Panc1 (cell line): ENCODE data around the gene GDF15. TPM values are rescaled to one million over a fixed set of nuclear protein-coding genes. Genes with fewer than 3 reads are reported as not detected.

Experiments used
- ATAC-seq: fragments of 200-7000 bp; cut with Tn5 transposase; 2 replicates; pipeline ENCODE4 v1.9.1; 2020; ENCODE audit warnings: mild to moderate bottlenecking, moderate library complexity
- BruUV-seq: library from RNA; stranded (reverse); fragments of 400-500 nt; replicated peaks from 2 replicates; lab custom pipeline; 2021; lab: Mats Ljungman, UMichigan
- CTCF ChIA-PET: fragments of 300-600 bp; sonication (Branson Sonifier 250); formaldehyde crosslinking; loops from one replicate; lab custom pipeline; 2022; ENCODE audit warnings: antibody characterized with exemption; lab: Charles Lee
- POLR2A ChIA-PET: fragments of 300-600 bp; sonication (Branson Sonifier 250); formaldehyde crosslinking; loops from one replicate; lab custom pipeline; 2022; ENCODE audit warnings: antibody characterized with exemption; lab: Charles Lee
- DNase-seq: peaks from one replicate; pipeline ENCODE4 v3.0.0-alpha.2; 2010; ENCODE audit warnings: low read depth, low spot score
- H3K27ac ChIP-seq: 2 replicates; pipeline ENCODE4 v1.5.1; 2011; ENCODE audit warnings: mild to moderate bottlenecking, low read length, inconsistent platforms
- H3K27me3 ChIP-seq: fragments of 200-500 bp; sonication (Bioruptor generic); 2 replicates; pipeline ENCODE4 v1.6.0; 2014; ENCODE audit warnings: low read length, inconsistent platforms; ENCODE audit not compliant: control insufficient read depth, insufficient read depth
- H3K36me3 ChIP-seq: fragments of 200-500 bp; sonication (Bioruptor generic); 2 replicates; pipeline ENCODE4 v1.5.1; 2014; ENCODE audit warnings: inconsistent platforms, mild to moderate bottlenecking, low read length, moderate library complexity; ENCODE audit not compliant: control insufficient read depth, insufficient read depth
- H3K4me1 ChIP-seq: 2 replicates; pipeline ENCODE4 v1.5.1; 2011; ENCODE audit warnings: inconsistent platforms, mild to moderate bottlenecking, low read length, moderate library complexity; ENCODE audit not compliant: control insufficient read depth, insufficient read depth
- H3K4me3 ChIP-seq, 2 experiments: 2 replicates each; pipeline ENCODE4 v1.5.1; 2011 to 2012; ENCODE audit warnings: low read depth in 2 of 2, low read length in 2 of 2, mild to moderate bottlenecking in 2 of 2, inconsistent platforms in 1 of 2, moderate library complexity in 1 of 2
- H3K9me3 ChIP-seq: fragments of 200-500 bp; sonication (Bioruptor generic); 2 replicates; pipeline ENCODE4 v1.5.1; 2014; ENCODE audit warnings: low read depth, mild to moderate bottlenecking, inconsistent platforms, low read length, moderate library complexity; ENCODE audit not compliant: control insufficient read depth, insufficient read depth
- POLR2AphosphoS5 ChIP-seq: IDR thresholded peaks from 2 replicates; pipeline ENCODE4 v1.6.1; 2012; ENCODE audit warnings: mild to moderate bottlenecking, low read depth, low read length, moderate library complexity
- SIN3A ChIP-seq: IDR thresholded peaks from 2 replicates; pipeline ENCODE4 v1.6.1; 2012; ENCODE audit warnings: low read depth, mild to moderate bottlenecking, low read length, moderate library complexity, borderline replicate concordance; ENCODE audit not compliant: insufficient read depth
- TCF7L2 ChIP-seq: IDR thresholded peaks from 2 replicates; pipeline ENCODE4 v1.6.1; 2011; ENCODE audit warnings: mild to moderate bottlenecking, low read depth, low read length, inconsistent platforms
- in situ Hi-C: cut with HindIII; loops from 2 replicates; pipeline ENCODE4 v1.10.0; 2016; ENCODE audit warnings: low sequenced_read_pairs, low pct_unique_long_range_greater_than_20kb
- intact Hi-C: fragments of 100-400 bp; cut with micrococcal nuclease; formaldehyde crosslinking; loops from one replicate; pipeline ENCODE4 v1.10.0; 2022; ENCODE audit not compliant: unreplicated experiment
- total RNA-seq: library from RNA; stranded (reverse); gene quantifications from one replicate; pipeline ENCODE4 v1.2.1, GENCODE V29; 2021; ENCODE audit not compliant: unreplicated experiment
- TF ChIP-seq, protein P1 (sequence below), 2 experiments: IDR thresholded peaks; 2 replicates each; pipeline ENCODE4 v1.6.1; 2011 to 2012; ENCODE audit warnings: low read depth in 2 of 2, control low read depth in 1 of 2, low read length in 1 of 2, mild to moderate bottlenecking in 1 of 2, moderate library complexity in 1 of 2; ENCODE audit not compliant: insufficient read depth in 1 of 2

Gene GDF15
- total RNA-seq, 1 experiment from 2014 or later = 335 TPM

DNA sequence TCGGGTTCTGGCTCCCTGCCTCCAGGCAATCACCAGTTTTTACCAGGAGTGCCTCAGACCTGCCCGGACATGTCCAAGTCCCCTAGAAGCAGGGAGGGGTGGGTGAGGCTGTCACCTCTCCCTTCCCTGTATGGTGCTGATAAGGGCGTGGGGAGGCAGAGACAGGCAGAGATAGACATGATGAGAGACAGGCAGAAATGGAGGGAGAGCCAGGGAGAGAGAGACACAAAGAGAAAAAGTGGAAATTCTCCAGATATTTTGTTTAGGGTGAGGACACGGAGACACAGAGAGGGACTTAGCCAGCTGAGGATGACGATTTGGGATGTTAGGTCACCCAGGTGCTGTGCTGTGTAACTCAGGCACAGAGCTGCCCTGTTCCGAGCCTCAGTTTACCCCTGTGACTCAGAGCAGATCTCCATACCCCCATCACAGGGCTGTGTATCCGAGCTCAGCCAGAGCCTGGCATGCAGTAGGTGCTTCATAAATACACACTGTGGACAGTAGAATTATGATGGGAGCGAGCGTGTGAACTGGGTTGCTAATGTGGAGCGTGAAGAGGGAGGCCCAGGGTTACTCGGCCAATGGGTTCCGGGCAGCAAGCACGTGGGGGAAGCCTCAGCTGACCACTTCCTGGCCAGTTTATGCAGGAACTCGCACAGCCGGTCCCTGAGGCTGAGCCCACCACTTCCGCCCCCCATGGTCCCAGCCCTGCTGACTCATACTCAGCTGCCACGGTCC lies 11.9 kb upstream of the GDF15 start:
- TF ChIP-seq SIN3A = no peak
- TF ChIP-seq POLR2AphosphoS5 = peak; percentile 46
- TF ChIP-seq, protein P1, sequence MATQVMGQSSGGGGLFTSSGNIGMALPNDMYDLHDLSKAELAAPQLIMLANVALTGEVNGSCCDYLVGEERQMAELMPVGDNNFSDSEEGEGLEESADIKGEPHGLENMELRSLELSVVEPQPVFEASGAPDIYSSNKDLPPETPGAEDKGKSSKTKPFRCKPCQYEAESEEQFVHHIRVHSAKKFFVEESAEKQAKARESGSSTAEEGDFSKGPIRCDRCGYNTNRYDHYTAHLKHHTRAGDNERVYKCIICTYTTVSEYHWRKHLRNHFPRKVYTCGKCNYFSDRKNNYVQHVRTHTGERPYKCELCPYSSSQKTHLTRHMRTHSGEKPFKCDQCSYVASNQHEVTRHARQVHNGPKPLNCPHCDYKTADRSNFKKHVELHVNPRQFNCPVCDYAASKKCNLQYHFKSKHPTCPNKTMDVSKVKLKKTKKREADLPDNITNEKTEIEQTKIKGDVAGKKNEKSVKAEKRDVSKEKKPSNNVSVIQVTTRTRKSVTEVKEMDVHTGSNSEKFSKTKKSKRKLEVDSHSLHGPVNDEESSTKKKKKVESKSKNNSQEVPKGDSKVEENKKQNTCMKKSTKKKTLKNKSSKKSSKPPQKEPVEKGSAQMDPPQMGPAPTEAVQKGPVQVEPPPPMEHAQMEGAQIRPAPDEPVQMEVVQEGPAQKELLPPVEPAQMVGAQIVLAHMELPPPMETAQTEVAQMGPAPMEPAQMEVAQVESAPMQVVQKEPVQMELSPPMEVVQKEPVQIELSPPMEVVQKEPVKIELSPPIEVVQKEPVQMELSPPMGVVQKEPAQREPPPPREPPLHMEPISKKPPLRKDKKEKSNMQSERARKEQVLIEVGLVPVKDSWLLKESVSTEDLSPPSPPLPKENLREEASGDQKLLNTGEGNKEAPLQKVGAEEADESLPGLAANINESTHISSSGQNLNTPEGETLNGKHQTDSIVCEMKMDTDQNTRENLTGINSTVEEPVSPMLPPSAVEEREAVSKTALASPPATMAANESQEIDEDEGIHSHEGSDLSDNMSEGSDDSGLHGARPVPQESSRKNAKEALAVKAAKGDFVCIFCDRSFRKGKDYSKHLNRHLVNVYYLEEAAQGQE (IDR thresholded peaks at IDR 0.05; ENCODE audit: insufficient read depth in 1 of 2, low read depth in 2 of 2, low read length in 1 of 2) = no peak
- CTCF ChIA-PET = no interaction called here
- ATAC-seq (peak; percentile 93), DNase-seq (no peak)
- Histone ChIP-seq H3K27me3 (no peaks in the 10 kb centered on the region), H3K27ac (peak overlapping the region; percentile 99), H3K4me3 (no peak overlapping the region), H3K4me1 (peaks cover 39% of the 10 kb centered on the region), H3K9me3 (no peaks in the 10 kb centered on the region), H3K36me3 (no peaks in the 10 kb centered on the region)
- in situ Hi-C loops = no loop called here
- intact Hi-C loops = no loop called here
- TSS peak; percentile 97 for BruUV-seq
- POLR2A ChIA-PET = no interaction called here

DNA sequence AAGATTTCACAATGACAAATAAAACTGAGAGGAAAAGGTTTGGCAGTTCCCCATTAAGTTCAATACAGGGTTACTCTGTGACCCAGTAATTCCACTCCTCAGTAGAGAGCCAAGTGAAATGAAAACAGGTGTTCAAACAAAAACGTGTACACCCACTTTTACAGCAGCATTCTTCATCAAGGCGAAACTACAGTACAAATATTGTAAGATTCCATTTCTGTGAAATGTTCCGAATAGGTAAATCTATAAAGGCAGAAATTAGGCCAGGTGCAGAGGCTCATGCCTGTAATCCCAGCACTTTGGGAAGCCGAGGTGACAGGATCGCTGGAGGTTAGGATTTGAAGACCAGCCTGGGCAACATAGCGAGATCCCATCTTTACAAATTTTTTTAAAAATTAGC lies 8.9 kb upstream of the GDF15 start:
- H3K36me3 ChIP-seq = no peaks in the 10 kb centered on the region
- H3K4me3 ChIP-seq = no peak overlapping the region
- POLR2A ChIA-PET = no interaction called here
- intact Hi-C loops = no loop called here
- TF ChIP-seq TCF7L2 (peak; percentile 78), SIN3A (no peak)
- in situ Hi-C loops = no loop called here
- H3K27me3 ChIP-seq = no peaks in the 10 kb centered on the region
- BruUV-seq = no TSS peak
- H3K9me3 ChIP-seq = no peaks in the 10 kb centered on the region
- ATAC-seq (no peak), DNase-seq (no peak)
- peak overlapping the region; percentile 85 for H3K27ac ChIP-seq
- CTCF ChIA-PET = no interaction called here
- peaks cover 44% of the 10 kb centered on the region for H3K4me1 ChIP-seq

GRCh38 chr19:18379803-18380747 lies 5.9 kb upstream of the GDF15 start:
- ChIA-PET POLR2A (no interaction called here), CTCF (no interaction called here)
- Histone ChIP-seq H3K4me3 (no peak overlapping the region), H3K36me3 (no peaks in the 10 kb centered on the region), H3K4me1 (peaks cover 32% of the 10 kb centered on the region), H3K27ac (peak overlapping the region; percentile 83), H3K9me3 (no peaks in the 10 kb centered on the region), H3K27me3 (no peaks in the 10 kb centered on the region)
- TF ChIP-seq TCF7L2 (peak; percentile 94), SIN3A (no peak), POLR2AphosphoS5 (peak; percentile 47; the same call in 1 of the 2 replicates)
- DNase-seq (peak; percentile 96), ATAC-seq (peak; percentile 90)
- intact Hi-C loops = no loop called here
- BruUV-seq = TSS peak; percentile 86
- in situ Hi-C loops = no loop called here
